Spleen (tissue), 13 donors: Measurements from ENCODE around the gene LARP4. TPM values are rescaled to one million over a fixed set of nuclear protein-coding genes. Genes with fewer than 3 reads are reported as not detected.
A peak's percentile ranks its signal among the peaks of the same experiment; 100 is the strongest.

Source experiments
- DNase-seq: peaks from one replicate; pipeline ENCODE4 v3.0.0-alpha.2; 2020
- H3K27ac ChIP-seq, 8 donors: fragments of 200-600 bp; sonication (generic) in 7 of 8; 1 replicate in 4 of 8; 2 replicates in 4 of 8; pipeline versions ENCODE4 v1.5.0 to v1.8.0; 2016 to 2021; ENCODE audit warnings: inconsistent platforms in 4 of 8, mild to moderate bottlenecking in 4 of 8, moderate library complexity in 1 of 8
- H3K27me3 ChIP-seq, 7 donors: fragments of 200-600 bp; sonication (generic) in 6 of 7; replicated peaks in 1 of 7; 1 replicate in 4 of 7; 2 replicates in 3 of 7; pipeline versions ENCODE4 v1.5.0 to v1.8.0; 2016 to 2021; ENCODE audit warnings: inconsistent platforms in 3 of 7, mild to moderate bottlenecking in 1 of 7
- H3K36me3 ChIP-seq, 6 donors: fragments of 200-600 bp; sonication (generic) in 5 of 6; 1 replicate in 4 of 6; 2 replicates in 2 of 6; pipeline versions ENCODE4 v1.5.0 to v1.8.0; 2016 to 2021; ENCODE audit warnings: inconsistent platforms in 2 of 6
- H3K4me1 ChIP-seq, 6 donors: fragments of 200-600 bp; sonication (generic) in 5 of 6; 1 replicate in 3 of 6; 2 replicates in 3 of 6; pipeline versions ENCODE4 v1.5.0 to v1.8.0; 2016 to 2021; ENCODE audit warnings: inconsistent platforms in 3 of 6
- H3K4me3 ChIP-seq, 8 donors: fragments of 200-600 bp; sonication (generic) in 7 of 8; 1 replicate in 4 of 8; 2 replicates in 4 of 8; pipeline versions ENCODE4 v1.5.0 to v1.8.0; 2016 to 2021; ENCODE audit warnings: inconsistent platforms in 4 of 8, mild to moderate bottlenecking in 4 of 8, moderate library complexity in 2 of 8
- H3K9me3 ChIP-seq, 8 donors: fragments of 200-600 bp; sonication (generic) in 7 of 8; 1 replicate in 4 of 8; 2 replicates in 4 of 8; pipeline versions ENCODE4 v1.5.0 to v1.8.0; 2016 to 2021; ENCODE audit warnings: inconsistent platforms in 4 of 8
- CTCF ChIP-seq, 11 experiments: fragments of 200-600 bp in 7 of 11; fragments of 450-650 bp in 4 of 11; sonication (generic) in 4 of 11; IDR thresholded peaks in 8 of 11; conservative IDR thresholded peaks in 3 of 11; 1 replicate in 7 of 11; 2 replicates in 4 of 11; pipeline versions ENCODE4 v1.4.0 to v1.8.0; 2016 to 2021; ENCODE audit warnings: antibody characterized with exemption in 11 of 11, inconsistent platforms in 4 of 11, mild to moderate bottlenecking in 1 of 11
- POLR2A ChIP-seq, 3 donors: fragments of 450-650 bp; IDR thresholded peaks; one replicate each; pipeline ENCODE4 v1.5.1; 2017; ENCODE audit warnings: antibody characterized with exemption in 3 of 3, mild to moderate bottlenecking in 1 of 3
- POLR2AphosphoS5 ChIP-seq, 3 donors: sonication (generic); formaldehyde crosslinking; IDR thresholded peaks; one replicate each; pipeline ENCODE4 v1.5.1; 2017; ENCODE audit warnings: antibody characterized with exemption in 3 of 3
- WGBS, 5 donors: extraction: QIAGEN DNeasy Blood & Tissue Kit in 3 of 5; methylation state at CpG; one replicate each; pipeline versions ENCODE4 v1.1.5 to v1.1.7; 2013 to 2018; 5-methylcytosine and 5-hydroxymethylcytosine counted together
- intact Hi-C: fragments of 100-400 bp; cut with DNase I; formaldehyde crosslinking; loops from one replicate; pipeline ENCODE4 v1.15.0; 2023; ENCODE audit warnings: low total_unique reads
- long read RNA-seq, 2 donors: transcript quantifications; one replicate each; lab custom pipeline, GENCODE V29; 2026
- polyA plus RNA-seq, 3 donors: library from polyadenylated mRNA; stranded (reverse); fragments of 200-250 nt; gene quantifications; one replicate each; pipeline ENCODE4 v1.2.1, GENCODE V29; 2013
- total RNA-seq, 7 donors: library from RNA; depleted of rRNA in 3 of 7; stranded (reverse); fragments of >200 nt in 3 of 7; fragmentation: NEBNext Ultra II Directional in 4 of 7; extraction: Animal tissue kit (Norgen Biotek cat#: 25700) in 4 of 7; gene quantifications; one replicate each; pipeline versions ENCODE4 v1.1.0 to v1.2.1, GENCODE V29; 2016 to 2021
- donor health status: healthy with polysubstance abuse.
- donor health status: DM: no; HTN: no; CAD: no; lungs with moderate emphysema.
- donor health status: DM: no; HTN: no; CAD: no.
- donor health status: Bipolar disorder and iron deficiency.
- donor health status: healthy.
- donor health status: DM: no; HTN: no; CAD: no.
- donor health status: DM: yes; HTN: yes; CAD: no.

The LARP4 gene
- 10 to 100 TPM; 36.3 to 55.8 (median 48.7) TPM for total RNA-seq
- 1 to 10 TPM; 4.7 to 9.2 (median 5.6) TPM for polyA plus RNA-seq
- long read RNA-seq, donor 1: 0 reads
- long read RNA-seq, donor 2: 0 reads

GRCh38 chr12:50400638-50401499 is at the start of gene LARP4:
Gene LARP4, plus strand, starts transcription at chr12:50400885. Its CDS starts 126 bp downstream, at chr12:50401011.
- DNase-seq: peak; percentile 96

GRCh38 chr12:50351120-50352043 is 49.3 kb upstream of the LARP4 start:
- Histone ChIP-seq H3K27ac (peak overlapping the region in 2 of 8 donors; percentile 0 to 18), H3K4me1 (peaks cover 4 to 18% (median 10%) of the 10 kb centered on the region in 6 donors), H3K4me3 (peak overlapping the region in 1 of 8 donors; percentile 12), H3K36me3 (no peaks in the 10 kb centered on the region), H3K27me3 (no peaks in the 10 kb centered on the region), H3K9me3 (no peaks in the 10 kb centered on the region)
- whole genome bisulfite sequencing, 5 donors: 78 to 90% (median 79%) methylated on average over 11 of the region's 11 CpGs
- DNase-seq: no peak
- no peak for TF ChIP-seq POLR2A (IDR thresholded peaks at IDR 0.05)
- no peak for TF ChIP-seq CTCF (IDR thresholded peaks at IDR 0.05 in 8 of 11, conservative IDR thresholded peaks at IDR 0.05 in 3 of 11)
- no peak for TF ChIP-seq POLR2AphosphoS5 (IDR thresholded peaks at IDR 0.05)
- intact Hi-C loops: no loop called here

More at GRCh38 chr12:50400638-50401499, at the start of gene LARP4:
- Histone ChIP-seq H3K27me3 (no peaks in the 10 kb centered on the region), H3K36me3 (no peaks in the 10 kb centered on the region), H3K4me3 (peak within 1 kb of the TSS; percentile 54 to 96 (median 92)), H3K4me1 (peaks cover 14 to 53% (median 35%) of the 10 kb centered on the region in 6 donors), H3K9me3 (no peaks in the 10 kb centered on the region), H3K27ac (peak within 1 kb of the TSS; percentile 79 to 93 (median 89))
- TF ChIP-seq CTCF (IDR thresholded peaks at IDR 0.05 in 8 of 11, conservative IDR thresholded peaks at IDR 0.05 in 3 of 11): peak in 1 of 11 experiments; percentile 15
- peak; percentile 97 to 98 (median 97) for TF ChIP-seq POLR2AphosphoS5 (IDR thresholded peaks at IDR 0.05)
- peak in 2 of 3 donors; percentile 69 to 77 for TF ChIP-seq POLR2A (IDR thresholded peaks at IDR 0.05)
- intact Hi-C loops: no loop called here
- WGBS, 5 donors: 0 to 1% (median 0%) methylated on average over 36 to 54 of the region's 54 CpGs

GRCh38 chr12:50353404-50353803 is 47.3 kb upstream of the LARP4 start:
- Histone ChIP-seq H3K27ac (peak overlapping the region in 7 of 8 donors; percentile 21 to 79 (median 66)), H3K27me3 (no peaks in the 10 kb centered on the region), H3K9me3 (no peaks in the 10 kb centered on the region), H3K4me3 (no peak overlapping the region), H3K4me1 (peaks cover 4 to 18% (median 10%) of the 10 kb centered on the region in 6 donors), H3K36me3 (no peaks in the 10 kb centered on the region)
- no peak for DNase-seq
- WGBS, 5 donors: 95 to 100% (median 97%) methylated on average over 3 of the region's 3 CpGs
- no peak for TF ChIP-seq POLR2AphosphoS5 (IDR thresholded peaks at IDR 0.05)
- TF ChIP-seq CTCF (IDR thresholded peaks at IDR 0.05 in 8 of 11, conservative IDR thresholded peaks at IDR 0.05 in 3 of 11): no peak
- TF ChIP-seq POLR2A (IDR thresholded peaks at IDR 0.05): no peak
- intact Hi-C loops: no loop called here
